A549 (cell line): ENCODE measurements around the gene KIF21B.

Source experiments
- BHLHE40 ChIP-seq: IDR thresholded peaks from 2 replicates; pipeline ENCODE4 v1.6.1; 2012; ENCODE audit warnings: low read depth, low read length, inconsistent platforms
- CBX8 ChIP-seq: fragments of 200-600 bp; sonication (generic); IDR thresholded peaks from 2 replicates; pipeline ENCODE4 v1.6.1; 2016
- CTCF ChIP-seq: fragments of >200 bp; sonication (Bioruptor Twin); formaldehyde crosslinking; IDR thresholded peaks from 3 replicates; pipeline ENCODE4 v1.5.1; 2016
- KDM1A ChIP-seq: fragments of 200-600 bp; sonication (generic); IDR thresholded peaks from 2 replicates; pipeline ENCODE4 v1.6.1; 2016; ENCODE audit warnings: low read depth, mild to moderate bottlenecking
- PBX3 ChIP-seq: IDR thresholded peaks from 2 replicates; pipeline ENCODE4 v1.6.1; 2012
- POLR2A ChIP-seq: IDR thresholded peaks from 2 replicates; pipeline ENCODE4 v1.6.1; 2012; ENCODE audit warnings: mild to moderate bottlenecking, low read length
- RAD21 ChIP-seq, 2 experiments: fragments of >200 bp in 1 of 2; sonication (Bioruptor Twin) in 1 of 2; formaldehyde crosslinking in 1 of 2; IDR thresholded peaks in 1 of 2; conservative IDR thresholded peaks in 1 of 2; 2 replicates in 1 of 2; 3 replicates in 1 of 2; pipeline ENCODE4 v1.6.1; 2012 to 2018; ENCODE audit warnings: inconsistent platforms in 1 of 2
- REST ChIP-seq: fragments of 200-600 bp; sonication (generic); IDR thresholded peaks from 2 replicates; pipeline ENCODE4 v1.6.1; 2016; ENCODE audit warnings: antibody characterized with exemption, mild to moderate bottlenecking, moderate library complexity
- ZNF302 ChIP-seq: fragments of 250-450 bp; sonication (Bioruptor Pico); IDR thresholded peaks from 2 replicates; pipeline ENCODE4 v1.9.0; 2021; ENCODE audit warnings: inconsistent platforms, mild to moderate bottlenecking, moderate library complexity

- no peak for TF ChIP-seq POLR2A
- no peak for TF ChIP-seq PBX3
- no peak for TF ChIP-seq CTCF
- no peak for TF ChIP-seq RAD21 (conservative IDR thresholded peaks at IDR 0.05 in 1 of 2, IDR thresholded peaks at IDR 0.05 in 1 of 2)
- TF ChIP-seq ZNF302 (CRISPR knock-in tag) = no peak
- no peak for TF ChIP-seq BHLHE40
- no peak for TF ChIP-seq CBX8
- no peak for TF ChIP-seq REST
- no peak for TF ChIP-seq KDM1A
Measured at GRCh38 chr1:201053155-201053860, 29.8 kb upstream of the KIF21B start.
